ENCODE results near the gene STXBP1. TPM values are rescaled to one million over a fixed set of nuclear protein-coding genes. Genes with fewer than 3 reads are reported as not detected.

STXBP1 gene
- total and polyA plus RNA-seq, 2 experiments from 2014 or later = 28.5 to 43.7 TPM

DNA sequence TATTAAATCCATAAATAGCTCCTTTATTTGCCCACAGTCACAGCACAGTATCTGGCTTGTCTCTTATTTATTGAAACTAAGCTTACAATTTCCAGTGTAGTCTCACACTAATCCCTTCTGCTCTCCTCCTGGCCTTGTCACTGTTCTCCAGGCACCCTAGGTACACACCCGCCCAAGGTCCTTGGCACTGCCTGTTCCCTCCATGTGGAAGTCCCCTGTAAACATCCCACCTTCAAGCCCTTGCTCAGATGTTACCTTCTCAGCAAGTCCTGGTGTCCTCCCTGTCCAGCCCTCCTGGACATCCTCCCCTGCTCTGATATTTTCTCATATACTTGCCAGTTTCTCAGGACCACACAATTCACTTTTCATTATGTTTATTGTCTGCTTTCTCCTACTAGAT lies 50.5 kb downstream of the STXBP1 start:
- no peaks in the 10 kb centered on the region for H3K27me3 ChIP-seq (replicated peaks; ENCODE audit: insufficient read depth)
- WGBS, 2 experiments (ENCODE audit: low coverage in 1 of 2, low lambda C conversion rate in 2 of 2, missing lambda C conversion rate in 2 of 2) = 96 to 100% methylated on average over 1 of the region's 1 CpG
- peaks cover 35% of the 10 kb centered on the region; the same call in 1 of the 2 replicates for H3K36me3 ChIP-seq (ENCODE audit: low read depth)
- no peaks in the 10 kb centered on the region; the same call in 1 of the 2 replicates for H3F3A ChIP-seq (ENCODE audit: insufficient read depth)
- TF ChIP-seq EZH2phosphoT487 (IDR thresholded peaks at IDR 0.05; ENCODE audit: insufficient read depth, low read depth) = no peak
- H2AFZ ChIP-seq = no peak overlapping the region
- in situ Hi-C loops (cut with MboI) = no loop called here
- H3K27ac ChIP-seq = no peak overlapping the region
- H3K4me3 ChIP-seq = no peak overlapping the region
- H3K9ac ChIP-seq = no peak overlapping the region
- no peaks in the 10 kb centered on the region for H3K79me2 ChIP-seq (ENCODE audit: insufficient read depth)
- H3K4me1 ChIP-seq (ENCODE audit: insufficient read depth) = no peaks in the 10 kb centered on the region
- DNase-seq = no peak
- no peaks in the 10 kb centered on the region for H3K9me2 ChIP-seq (ENCODE audit: insufficient read depth)
- H4K20me1 ChIP-seq (ENCODE audit: insufficient read depth) = no peaks in the 10 kb centered on the region
- H3K9me3 ChIP-seq (ENCODE audit: low read depth) = no peaks in the 10 kb centered on the region
- H3K4me2 ChIP-seq (ENCODE audit: unreplicated experiment) = no peak overlapping the region

- no peak overlapping the region for H2AFZ ChIP-seq
- TF ChIP-seq EZH2 (IDR thresholded peaks at IDR 0.05; ENCODE audit: insufficient read depth, poor library complexity, severe bottlenecking) (no peak), EZH2phosphoT487 (IDR thresholded peaks at IDR 0.05; ENCODE audit: insufficient read depth, low read depth) (no peak)
- no peak overlapping the region for H3K27ac ChIP-seq
- no peak for DNase-seq
- peaks cover 41% of the 10 kb centered on the region for H3K36me3 ChIP-seq (ENCODE audit: low read depth)
- no peaks in the 10 kb centered on the region for H4K20me1 ChIP-seq (ENCODE audit: insufficient read depth)
- in situ Hi-C loops (cut with MboI) = no loop called here
- H3K9me2 ChIP-seq (ENCODE audit: insufficient read depth) = no peaks in the 10 kb centered on the region
- 77 to 78% methylated on average over 7 of the region's 7 CpGs for WGBS, 2 experiments (ENCODE audit: low coverage in 1 of 2, low lambda C conversion rate in 2 of 2, missing lambda C conversion rate in 2 of 2)
- no peak overlapping the region for H3K4me2 ChIP-seq (ENCODE audit: unreplicated experiment)
- H3K4me1 ChIP-seq (ENCODE audit: insufficient read depth) = no peaks in the 10 kb centered on the region
- H3F3A ChIP-seq (ENCODE audit: insufficient read depth) = no peaks in the 10 kb centered on the region; the same call in 1 of the 2 replicates
- H3K27me3 ChIP-seq (replicated peaks; ENCODE audit: insufficient read depth) = no peaks in the 10 kb centered on the region
- H3K9ac ChIP-seq = no peak overlapping the region
- no peaks in the 10 kb centered on the region for H3K79me2 ChIP-seq (ENCODE audit: insufficient read depth)
- no peak overlapping the region for H3K4me3 ChIP-seq
- H3K9me3 ChIP-seq (ENCODE audit: low read depth) = no peaks in the 10 kb centered on the region
Measured at GRCh38 chr9:127664324-127664677, 52.2 kb downstream of the STXBP1 start.

GRCh38 chr9:127664678-127665507 lies 52.8 kb downstream of the STXBP1 start:
- 20 to 22% methylated on average over 10 of the region's 10 CpGs for WGBS, 2 experiments (ENCODE audit: low coverage in 1 of 2, low lambda C conversion rate in 2 of 2, missing lambda C conversion rate in 2 of 2)
- Histone ChIP-seq H3K4me3 (no peak overlapping the region), H2AFZ (no peak overlapping the region), H3K79me2 (ENCODE audit: insufficient read depth) (no peaks in the 10 kb centered on the region), H4K20me1 (ENCODE audit: insufficient read depth) (no peaks in the 10 kb centered on the region), H3K4me2 (ENCODE audit: unreplicated experiment) (no peak overlapping the region), H3K27ac (no peak overlapping the region), H3K27me3 (replicated peaks; ENCODE audit: insufficient read depth) (no peaks in the 10 kb centered on the region), H3K9me2 (ENCODE audit: insufficient read depth) (no peaks in the 10 kb centered on the region), H3K4me1 (ENCODE audit: insufficient read depth) (no peaks in the 10 kb centered on the region), H3F3A (ENCODE audit: insufficient read depth) (no peaks in the 10 kb centered on the region; the same call in 1 of the 2 replicates), H3K9ac (no peak overlapping the region), H3K36me3 (ENCODE audit: low read depth) (peaks cover 39% of the 10 kb centered on the region), H3K9me3 (ENCODE audit: low read depth) (no peaks in the 10 kb centered on the region)
- peak; percentile 53 for DNase-seq
- in situ Hi-C loops (cut with MboI) = no loop called here
- TF ChIP-seq EZH2 (IDR thresholded peaks at IDR 0.05; ENCODE audit: insufficient read depth, poor library complexity, severe bottlenecking) = no peak
- TF ChIP-seq EZH2phosphoT487 (IDR thresholded peaks at IDR 0.05; ENCODE audit: insufficient read depth, low read depth) = no peak

DNA sequence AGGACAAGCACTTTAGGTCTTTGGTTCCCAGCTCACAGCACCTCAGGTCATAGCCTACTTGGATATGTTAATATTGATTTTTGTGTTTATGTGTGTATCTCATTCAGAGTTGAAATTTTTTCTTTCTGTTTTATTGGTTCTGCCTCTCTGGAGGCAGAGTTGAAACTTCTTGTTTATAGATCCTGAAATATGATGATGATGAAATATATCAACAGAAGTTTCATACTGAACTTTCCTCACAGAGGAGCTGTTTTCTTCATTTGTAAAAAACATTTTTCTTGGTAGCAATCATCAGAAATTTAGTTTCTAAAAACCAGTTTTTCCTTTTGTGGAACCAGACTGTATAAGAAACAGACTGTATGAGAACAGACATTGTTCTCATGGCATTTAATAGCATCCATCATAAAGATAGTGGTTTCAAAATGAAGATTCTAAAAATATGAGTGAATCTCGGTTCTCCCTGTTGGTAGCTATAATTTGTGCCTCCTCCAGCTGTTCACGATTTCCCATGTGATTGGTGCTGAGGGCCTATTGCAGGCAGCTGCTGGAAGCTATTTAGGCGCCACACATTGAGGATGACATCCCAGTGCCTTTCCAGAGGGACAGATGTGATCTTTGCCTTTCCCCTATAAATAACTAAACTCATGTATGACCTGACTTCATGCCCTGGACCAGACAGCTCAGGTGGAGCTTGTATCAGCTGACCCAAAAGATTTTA lies 55.2 kb downstream of the STXBP1 start:
- no peak overlapping the region for H3K9ac ChIP-seq
- no peak overlapping the region for H2AFZ ChIP-seq
- H3K27me3 ChIP-seq (replicated peaks; ENCODE audit: insufficient read depth) = no peaks in the 10 kb centered on the region
- in situ Hi-C loops (cut with MboI) = no loop called here
- H3K4me1 ChIP-seq (ENCODE audit: insufficient read depth) = no peaks in the 10 kb centered on the region
- H3K4me3 ChIP-seq = no peak overlapping the region
- no peaks in the 10 kb centered on the region for H3K9me3 ChIP-seq (ENCODE audit: low read depth)
- no peaks in the 10 kb centered on the region; the same call in 1 of the 2 replicates for H3F3A ChIP-seq (ENCODE audit: insufficient read depth)
- H3K79me2 ChIP-seq (ENCODE audit: insufficient read depth) = no peaks in the 10 kb centered on the region
- TF ChIP-seq EZH2phosphoT487 (IDR thresholded peaks at IDR 0.05; ENCODE audit: insufficient read depth, low read depth) (no peak), EZH2 (IDR thresholded peaks at IDR 0.05; ENCODE audit: insufficient read depth, poor library complexity, severe bottlenecking) (no peak)
- H4K20me1 ChIP-seq (ENCODE audit: insufficient read depth) = no peaks in the 10 kb centered on the region
- no peak overlapping the region for H3K27ac ChIP-seq
- peaks cover 35% of the 10 kb centered on the region for H3K36me3 ChIP-seq (ENCODE audit: low read depth)
- H3K4me2 ChIP-seq (ENCODE audit: unreplicated experiment) = no peak overlapping the region
- no peaks in the 10 kb centered on the region for H3K9me2 ChIP-seq (ENCODE audit: insufficient read depth)
- 69 to 70% methylated on average over 3 of the region's 3 CpGs for WGBS, 2 experiments (ENCODE audit: low coverage in 1 of 2, low lambda C conversion rate in 2 of 2, missing lambda C conversion rate in 2 of 2)
- no peak for DNase-seq

All from GM23248 (cell line).